Astrocyte (in vitro differentiated cells and primary cell): ENCODE measurements around the gene PHF21B. TPM values are rescaled to one million over a fixed set of nuclear protein-coding genes. Genes with fewer than 3 reads are reported as not detected.

Experiments
- DNase-seq: peaks from one replicate; pipeline ENCODE4 v3.0.0-alpha.2; 2010; ENCODE audit warnings: low read depth
- FAIRE-seq: peaks from 2 replicates; lab custom pipeline; 2011; peaks lifted over from hg19 to GRCh38; lab: Jason Lieb, UNC
- H2AFZ ChIP-seq: 2 replicates; pipeline ENCODE4 v1.6.0; 2012; ENCODE audit warnings: low read depth, low read length, inconsistent platforms
- H3K27ac ChIP-seq: 2 replicates; pipeline ENCODE4 v1.5.1; 2011; ENCODE audit warnings: low read depth, low read length, inconsistent platforms
- H3K27me3 ChIP-seq: 2 replicates; pipeline ENCODE4 v1.6.0; 2011; ENCODE audit warnings: low read length, inconsistent platforms; ENCODE audit not compliant: insufficient read depth
- H3K36me3 ChIP-seq: 2 replicates; pipeline ENCODE4 v1.5.1; 2011; ENCODE audit warnings: low read length, inconsistent platforms; ENCODE audit not compliant: insufficient read depth
- H3K4me1 ChIP-seq: 2 replicates; pipeline ENCODE4 v1.5.1; 2011; ENCODE audit warnings: low read length, inconsistent platforms; ENCODE audit not compliant: insufficient read depth
- H3K4me2 ChIP-seq: 2 replicates; pipeline ENCODE4 v1.6.0; 2012; ENCODE audit warnings: low read length, inconsistent platforms
- H3K4me3 ChIP-seq: 2 replicates; pipeline ENCODE4 v1.5.1; 2011; ENCODE audit warnings: low read depth, mild to moderate bottlenecking, low read length, inconsistent platforms; ENCODE audit not compliant: insufficient read depth
- H3K79me2 ChIP-seq: 2 replicates; pipeline ENCODE4 v1.6.0; 2012; ENCODE audit warnings: mild to moderate bottlenecking, low read length, inconsistent platforms; ENCODE audit not compliant: insufficient read depth
- H3K9ac ChIP-seq: 2 replicates; pipeline ENCODE4 v1.6.0; 2012; ENCODE audit warnings: mild to moderate bottlenecking, low read length, inconsistent platforms
- H3K9me3 ChIP-seq: 2 replicates; pipeline ENCODE4 v1.5.1; 2012; ENCODE audit warnings: low read depth, mild to moderate bottlenecking, low read length, inconsistent platforms; ENCODE audit not compliant: insufficient read depth
- H4K20me1 ChIP-seq: 2 replicates; pipeline ENCODE4 v1.6.0; 2012; ENCODE audit warnings: low read length, inconsistent platforms; ENCODE audit not compliant: insufficient read depth
- H3K27ac Mint-ChIP-seq: one replicate; pipeline ENCODE4 v1.8.0; 2021; ENCODE audit warnings: mild to moderate bottlenecking, mixed read lengths; ENCODE audit not compliant: unreplicated experiment
- H3K27me3 Mint-ChIP-seq: one replicate; pipeline ENCODE4 v1.8.0; 2021; ENCODE audit warnings: low read depth, mixed read lengths; ENCODE audit not compliant: unreplicated experiment
- H3K36me3 Mint-ChIP-seq: one replicate; pipeline ENCODE4 v1.8.0; 2021; ENCODE audit warnings: low read depth, mixed read lengths; ENCODE audit not compliant: unreplicated experiment
- H3K4me1 Mint-ChIP-seq: one replicate; pipeline ENCODE4 v1.8.0; 2021; ENCODE audit warnings: low read depth, mixed read lengths; ENCODE audit not compliant: unreplicated experiment
- H3K4me3 Mint-ChIP-seq: one replicate; pipeline ENCODE4 v1.8.0; 2021; ENCODE audit warnings: mild to moderate bottlenecking, moderate library complexity, mixed read lengths; ENCODE audit not compliant: unreplicated experiment
- H3K9me3 Mint-ChIP-seq: one replicate; pipeline ENCODE4 v1.8.0; 2021; ENCODE audit warnings: mild to moderate bottlenecking, mixed read lengths; ENCODE audit not compliant: unreplicated experiment
- EZH2 ChIP-seq: IDR thresholded peaks from 2 replicates; pipeline ENCODE4 v1.6.1; 2012; ENCODE audit warnings: mild to moderate bottlenecking, low read length, inconsistent platforms; ENCODE audit not compliant: insufficient read depth
- total RNA-seq: library from RNA; stranded (reverse); gene quantifications from 2 replicates; pipeline ENCODE4 v1.2.1, GENCODE V29; 2021
- TF ChIP-seq, protein P1 (sequence below): IDR thresholded peaks from 2 replicates; pipeline ENCODE4 v1.5.1; 2011; ENCODE audit warnings: low read depth, mild to moderate bottlenecking, inconsistent platforms, low read length, moderate library complexity; ENCODE audit not compliant: insufficient read depth

PHF21B gene
- total RNA-seq, 1 donor from 2014 or later: 6.3 TPM

- no peak overlapping the region for H3K27ac Mint-ChIP-seq
- H3K4me1 ChIP-seq: no peaks in the 10 kb centered on the region
- no peak for DNase-seq
- H3K9me3 ChIP-seq: no peaks in the 10 kb centered on the region
- peaks cover 3% of the 10 kb centered on the region for H3K36me3 Mint-ChIP-seq
- no peak overlapping the region for H2AFZ ChIP-seq
- FAIRE-seq: no peak
- H3K27ac ChIP-seq: no peak overlapping the region
- no peaks in the 10 kb centered on the region for H3K36me3 ChIP-seq
- no peaks in the 10 kb centered on the region for H3K9me3 Mint-ChIP-seq
- no peaks in the 10 kb centered on the region for H3K4me1 Mint-ChIP-seq
- no peak overlapping the region for H3K4me3 ChIP-seq
- H3K27me3 Mint-ChIP-seq: peaks cover 4% of the 10 kb centered on the region
- no peaks in the 10 kb centered on the region for H4K20me1 ChIP-seq
- H3K4me3 Mint-ChIP-seq: no peak overlapping the region
- no peak for TF ChIP-seq EZH2
- TF ChIP-seq, protein P1, sequence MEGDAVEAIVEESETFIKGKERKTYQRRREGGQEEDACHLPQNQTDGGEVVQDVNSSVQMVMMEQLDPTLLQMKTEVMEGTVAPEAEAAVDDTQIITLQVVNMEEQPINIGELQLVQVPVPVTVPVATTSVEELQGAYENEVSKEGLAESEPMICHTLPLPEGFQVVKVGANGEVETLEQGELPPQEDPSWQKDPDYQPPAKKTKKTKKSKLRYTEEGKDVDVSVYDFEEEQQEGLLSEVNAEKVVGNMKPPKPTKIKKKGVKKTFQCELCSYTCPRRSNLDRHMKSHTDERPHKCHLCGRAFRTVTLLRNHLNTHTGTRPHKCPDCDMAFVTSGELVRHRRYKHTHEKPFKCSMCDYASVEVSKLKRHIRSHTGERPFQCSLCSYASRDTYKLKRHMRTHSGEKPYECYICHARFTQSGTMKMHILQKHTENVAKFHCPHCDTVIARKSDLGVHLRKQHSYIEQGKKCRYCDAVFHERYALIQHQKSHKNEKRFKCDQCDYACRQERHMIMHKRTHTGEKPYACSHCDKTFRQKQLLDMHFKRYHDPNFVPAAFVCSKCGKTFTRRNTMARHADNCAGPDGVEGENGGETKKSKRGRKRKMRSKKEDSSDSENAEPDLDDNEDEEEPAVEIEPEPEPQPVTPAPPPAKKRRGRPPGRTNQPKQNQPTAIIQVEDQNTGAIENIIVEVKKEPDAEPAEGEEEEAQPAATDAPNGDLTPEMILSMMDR: no peak
- no peak overlapping the region for H3K9ac ChIP-seq
- H3K4me2 ChIP-seq: no peak overlapping the region
- no peaks in the 10 kb centered on the region for H3K27me3 ChIP-seq
- no peaks in the 10 kb centered on the region for H3K79me2 ChIP-seq
Measured at GRCh38 chr22:44891293-44891747, 118.5 kb downstream of the PHF21B start.

GRCh38 chr22:44890416-44891292 lies 119.2 kb downstream of the PHF21B start:
- no peaks in the 10 kb centered on the region for H3K9me3 ChIP-seq
- Mint-ChIP-seq H3K27ac (no peak overlapping the region), H3K36me3 (peaks cover 3% of the 10 kb centered on the region), H3K27me3 (peaks cover 4% of the 10 kb centered on the region), H3K4me1 (no peaks in the 10 kb centered on the region), H3K9me3 (no peaks in the 10 kb centered on the region), H3K4me3 (no peak overlapping the region)
- H3K4me2 ChIP-seq: no peak overlapping the region
- no peak for FAIRE-seq
- H3K4me1 ChIP-seq: no peaks in the 10 kb centered on the region
- no peak overlapping the region for H3K27ac ChIP-seq
- H3K36me3 ChIP-seq: no peaks in the 10 kb centered on the region
- no peak overlapping the region for H2AFZ ChIP-seq
- TF ChIP-seq, protein P1: no peak
- no peak for TF ChIP-seq EZH2
- no peak overlapping the region for H3K4me3 ChIP-seq
- no peak for DNase-seq
- H3K79me2 ChIP-seq: no peaks in the 10 kb centered on the region
- no peaks in the 10 kb centered on the region for H3K27me3 ChIP-seq
- no peak overlapping the region for H3K9ac ChIP-seq
- H4K20me1 ChIP-seq: no peaks in the 10 kb centered on the region

- Mint-ChIP-seq H3K36me3 (peaks cover 3% of the 10 kb centered on the region), H3K9me3 (no peaks in the 10 kb centered on the region), H3K27ac (no peak overlapping the region), H3K27me3 (peaks cover 4% of the 10 kb centered on the region), H3K4me1 (no peaks in the 10 kb centered on the region), H3K4me3 (no peak overlapping the region)
- no peak overlapping the region for H2AFZ ChIP-seq
- no peak overlapping the region for H3K27ac ChIP-seq
- no peaks in the 10 kb centered on the region for H3K27me3 ChIP-seq
- no peak overlapping the region for H3K4me2 ChIP-seq
- no peaks in the 10 kb centered on the region for H4K20me1 ChIP-seq
- no peaks in the 10 kb centered on the region for H3K79me2 ChIP-seq
- FAIRE-seq: no peak
- H3K9ac ChIP-seq: no peak overlapping the region
- H3K4me3 ChIP-seq: no peak overlapping the region
- DNase-seq: no peak
- no peaks in the 10 kb centered on the region for H3K36me3 ChIP-seq
- TF ChIP-seq, protein P1: no peak
- TF ChIP-seq EZH2: no peak
- no peaks in the 10 kb centered on the region for H3K4me1 ChIP-seq
- H3K9me3 ChIP-seq: no peaks in the 10 kb centered on the region
Measured at GRCh38 chr22:44889255-44889878, 120.4 kb downstream of the PHF21B start.
